ENCODE results near the gene ELP1. TPM values are rescaled to one million over a fixed set of nuclear protein-coding genes. Genes with fewer than 3 reads are reported as not detected.
A peak's percentile ranks its signal among the peaks of the same experiment; 100 is the strongest.

ELP1 gene
- total and polyA plus RNA-seq, 7 experiments from 2014 or later: 13.7 to 41.4 (median 25.1) TPM

DNA sequence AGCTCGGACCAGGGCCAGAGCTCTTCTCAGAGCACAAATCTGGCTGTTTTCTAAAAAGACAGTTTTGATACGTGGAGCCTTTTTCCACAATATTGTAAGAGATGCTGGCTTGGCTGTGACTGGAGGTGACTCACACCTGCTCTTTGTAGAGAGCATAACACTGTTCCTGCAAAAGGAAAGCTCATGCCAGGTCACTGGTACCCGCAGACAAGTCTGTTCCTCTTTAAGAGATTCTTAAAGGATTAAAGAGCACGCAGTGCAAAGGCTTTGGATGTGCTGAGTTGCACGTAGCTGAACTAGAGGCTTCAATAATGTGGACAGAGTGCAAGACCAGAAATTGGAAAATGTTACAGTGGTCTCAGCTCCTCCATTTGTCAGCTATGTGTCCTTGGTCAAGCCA lies 97.1 kb downstream of the ELP1 start:
- no peaks in the 10 kb centered on the region for H3K4me1 ChIP-seq (ENCODE audit: control insufficient read depth in 2 of 2, insufficient read depth in 2 of 2, low read length in 2 of 2)
- H3K9me3 ChIP-seq (ENCODE audit: control insufficient read depth in 2 of 3, low read length in 3 of 3): peaks cover 0 to 3% (median 0%) of the 10 kb centered on the region in 3 experiments
- ChIA-PET CTCF (no interaction called here), POLR2A (no interaction called here)
- Mint-ChIP-seq H3K9me3 (peaks cover 0 to 3% (median 0%) of the 10 kb centered on the region in 11 donors), H3K4me3 (no peak overlapping the region), H3K36me3 (peaks cover 0 to 1% (median 0%) of the 10 kb centered on the region in 5 donors), H3K27me3 (peaks cover 0 to 4% (median 0%) of the 10 kb centered on the region in 5 donors), H3K27ac (no peak overlapping the region), H3K4me1 (peaks cover 0 to 12% (median 0%) of the 10 kb centered on the region in 7 donors)
- H3K27ac ChIP-seq (ENCODE audit: low read depth, low read length): no peak overlapping the region
- H3K36me3 ChIP-seq (ENCODE audit: control insufficient read depth in 2 of 3, insufficient read depth in 3 of 3, low read length in 3 of 3): no peaks in the 10 kb centered on the region
- intact Hi-C loops (cut with micrococcal nuclease): loop anchor here in 1 of 2 donors (10.0 kb wide), 1 partner anchor 62 kb away; no protein-coding TSS in a partner anchor
- H3K27me3 ChIP-seq (ENCODE audit: control insufficient read depth in 2 of 2, insufficient read depth in 2 of 2, low read length in 2 of 2): no peaks in the 10 kb centered on the region
- ATAC-seq (no peak), DNase-seq (no peak)
- no peak overlapping the region for H3K4me3 ChIP-seq (ENCODE audit: low read length)

DNA sequence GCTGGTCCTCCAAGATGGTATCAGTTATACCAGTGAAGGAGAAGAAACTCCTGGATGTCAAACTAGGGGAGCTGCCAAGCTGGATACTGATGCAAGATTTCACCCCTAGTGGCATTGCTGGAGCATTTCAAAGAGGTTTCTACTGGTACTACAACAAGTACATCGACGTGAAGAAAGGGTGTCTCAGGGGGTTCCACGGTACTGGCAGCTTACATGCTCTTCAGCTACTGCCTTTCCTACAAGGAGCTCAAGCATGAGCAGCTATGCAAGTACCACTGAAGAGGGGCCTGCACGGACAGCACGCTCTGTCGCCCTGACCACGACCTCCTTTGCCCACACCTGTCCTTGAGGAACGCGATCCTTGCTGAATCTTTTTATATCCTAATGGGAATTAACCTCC lies 97.6 kb downstream of the ELP1 start:
- Mint-ChIP-seq H3K9me3 (peaks cover 0 to 3% (median 0%) of the 10 kb centered on the region in 11 donors), H3K4me1 (peaks cover 0 to 11% (median 0%) of the 10 kb centered on the region in 7 donors), H3K27ac (no peak overlapping the region), H3K27me3 (peaks cover 0 to 4% (median 0%) of the 10 kb centered on the region in 5 donors), H3K4me3 (no peak overlapping the region), H3K36me3 (peaks cover 0 to 1% (median 0%) of the 10 kb centered on the region in 5 donors)
- Histone ChIP-seq H3K4me3 (ENCODE audit: low read length) (no peak overlapping the region), H3K4me1 (ENCODE audit: control insufficient read depth in 2 of 2, insufficient read depth in 2 of 2, low read length in 2 of 2) (no peaks in the 10 kb centered on the region), H3K27ac (ENCODE audit: low read depth, low read length) (no peak overlapping the region), H3K36me3 (ENCODE audit: control insufficient read depth in 2 of 3, insufficient read depth in 3 of 3, low read length in 3 of 3) (no peaks in the 10 kb centered on the region), H3K27me3 (ENCODE audit: control insufficient read depth in 2 of 2, insufficient read depth in 2 of 2, low read length in 2 of 2) (no peaks in the 10 kb centered on the region), H3K9me3 (ENCODE audit: control insufficient read depth in 2 of 3, low read length in 3 of 3) (peaks cover 0 to 3% (median 0%) of the 10 kb centered on the region in 3 experiments)
- ChIA-PET CTCF (no interaction called here), POLR2A (no interaction called here)
- intact Hi-C loops (cut with micrococcal nuclease): loop anchor here in 1 of 2 donors (10.0 kb wide), 1 partner anchor 62 kb away; no protein-coding TSS in a partner anchor
- no peak for ATAC-seq
- no peak for DNase-seq

DNA sequence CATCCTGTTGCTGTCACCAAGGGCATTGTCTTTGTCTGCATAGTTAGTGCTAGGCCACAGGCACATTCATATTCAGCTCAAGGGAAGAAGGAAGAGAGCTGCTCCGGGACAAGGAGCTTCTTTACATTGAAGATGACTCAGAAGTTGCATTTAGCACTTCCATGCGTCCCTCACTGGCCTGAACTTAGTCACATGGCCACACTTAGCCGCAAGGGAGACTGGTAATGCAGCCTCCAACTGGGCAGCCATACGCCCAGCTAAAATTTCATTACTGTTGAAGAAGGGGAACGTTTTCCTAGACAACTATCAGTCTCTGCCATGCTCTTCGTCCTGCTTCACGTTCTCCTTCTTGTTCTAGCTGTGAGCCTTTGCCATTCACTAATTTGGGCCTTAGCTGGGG lies 98.1 kb downstream of the ELP1 start:
- ChIA-PET POLR2A (no interaction called here), CTCF (no interaction called here)
- ATAC-seq: peak; percentile 48
- Histone ChIP-seq H3K27ac (ENCODE audit: low read depth, low read length) (no peak overlapping the region), H3K27me3 (ENCODE audit: control insufficient read depth in 2 of 2, insufficient read depth in 2 of 2, low read length in 2 of 2) (no peaks in the 10 kb centered on the region), H3K9me3 (ENCODE audit: control insufficient read depth in 2 of 3, low read length in 3 of 3) (peaks cover 0 to 3% (median 0%) of the 10 kb centered on the region in 3 experiments), H3K4me3 (ENCODE audit: low read length) (no peak overlapping the region), H3K4me1 (ENCODE audit: control insufficient read depth in 2 of 2, insufficient read depth in 2 of 2, low read length in 2 of 2) (no peaks in the 10 kb centered on the region), H3K36me3 (ENCODE audit: control insufficient read depth in 2 of 3, insufficient read depth in 3 of 3, low read length in 3 of 3) (no peaks in the 10 kb centered on the region)
- intact Hi-C loops (cut with micrococcal nuclease): loop anchor here in 1 of 2 donors (10.0 kb wide), 1 partner anchor 61 kb away; no protein-coding TSS in a partner anchor
- H3K4me3 Mint-ChIP-seq: no peak overlapping the region
- H3K36me3 Mint-ChIP-seq: peaks cover 0 to 1% (median 0%) of the 10 kb centered on the region in 5 donors
- peaks cover 0 to 10% (median 0%) of the 10 kb centered on the region in 7 donors for H3K4me1 Mint-ChIP-seq
- H3K9me3 Mint-ChIP-seq: peaks cover 0 to 3% (median 0%) of the 10 kb centered on the region in 11 donors
- no peak for DNase-seq
- H3K27ac Mint-ChIP-seq: no peak overlapping the region
- H3K27me3 Mint-ChIP-seq: peaks cover 0 to 4% (median 0%) of the 10 kb centered on the region in 5 donors

DNA sequence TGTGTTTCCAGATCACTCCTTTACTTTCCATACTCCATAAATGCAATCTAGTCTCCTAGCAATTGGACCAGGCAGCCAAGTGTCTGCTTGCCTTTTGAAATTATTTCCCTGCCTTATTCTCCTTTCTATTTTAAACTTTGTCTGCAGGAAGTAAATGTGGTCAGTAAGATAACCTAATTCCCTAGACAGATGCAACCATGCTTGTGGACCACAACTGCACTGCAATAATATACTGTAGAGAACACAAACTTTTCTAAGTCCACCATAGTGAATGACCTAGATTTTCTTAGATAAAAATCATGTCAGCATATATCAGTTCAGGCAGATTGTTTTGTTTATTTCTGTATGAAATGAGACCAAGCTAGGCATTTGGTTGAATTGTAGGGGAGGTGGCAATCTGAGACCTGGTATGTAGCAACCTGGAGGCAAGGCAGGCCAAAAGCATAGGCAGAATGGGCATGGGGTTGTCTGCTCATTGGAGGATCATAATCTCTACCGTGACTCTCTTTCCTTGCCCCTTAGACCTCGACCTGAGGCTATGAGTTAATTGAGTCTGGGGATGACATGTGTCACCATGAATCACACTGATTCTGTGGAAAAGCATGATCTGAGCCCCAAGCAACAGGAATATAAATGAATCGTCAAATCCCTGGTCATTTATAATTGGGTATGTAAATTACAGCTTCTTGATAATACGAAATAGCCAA lies 98.8 kb downstream of the ELP1 start:
- H3K27ac ChIP-seq (ENCODE audit: low read depth, low read length): no peak overlapping the region
- H3K9me3 ChIP-seq (ENCODE audit: control insufficient read depth in 2 of 3, low read length in 3 of 3): peaks cover 0 to 3% (median 0%) of the 10 kb centered on the region in 3 experiments
- no peaks in the 10 kb centered on the region for H3K27me3 ChIP-seq (ENCODE audit: control insufficient read depth in 2 of 2, insufficient read depth in 2 of 2, low read length in 2 of 2)
- Mint-ChIP-seq H3K9me3 (peaks cover 0 to 3% (median 0%) of the 10 kb centered on the region in 11 donors), H3K36me3 (peaks cover 0 to 1% (median 0%) of the 10 kb centered on the region in 5 donors), H3K27me3 (peaks cover 0 to 5% (median 0%) of the 10 kb centered on the region in 5 donors), H3K4me3 (no peak overlapping the region), H3K4me1 (peaks cover 0 to 10% (median 0%) of the 10 kb centered on the region in 7 donors), H3K27ac (no peak overlapping the region)
- ChIA-PET CTCF (no interaction called here), POLR2A (no interaction called here)
- H3K36me3 ChIP-seq (ENCODE audit: control insufficient read depth in 2 of 3, insufficient read depth in 3 of 3, low read length in 3 of 3): no peaks in the 10 kb centered on the region
- ATAC-seq: no peak
- no peaks in the 10 kb centered on the region for H3K4me1 ChIP-seq (ENCODE audit: control insufficient read depth in 2 of 2, insufficient read depth in 2 of 2, low read length in 2 of 2)
- no peak for DNase-seq
- intact Hi-C loops (cut with micrococcal nuclease): loop anchor here in 1 of 2 donors (10.0 kb wide), 1 partner anchor 60 kb away; no protein-coding TSS in a partner anchor
- no peak overlapping the region for H3K4me3 ChIP-seq (ENCODE audit: low read length)

DNA sequence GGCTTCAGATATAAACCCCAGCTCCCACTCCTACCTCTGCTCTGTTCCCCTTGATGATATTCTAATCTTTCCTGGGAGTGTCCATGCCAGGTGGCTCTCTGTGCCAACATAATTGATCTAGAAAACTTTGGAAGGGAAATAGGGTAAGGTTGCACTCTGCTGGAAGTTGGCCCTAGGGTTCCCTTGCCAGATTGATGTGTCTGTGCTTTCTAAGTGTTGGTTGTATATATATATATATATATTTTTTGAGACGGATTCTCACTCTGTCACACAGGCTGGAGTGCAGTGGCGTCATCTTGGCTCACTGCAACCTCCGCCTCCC lies 101.8 kb downstream of the ELP1 start:
- Histone ChIP-seq H3K9me3 (ENCODE audit: control insufficient read depth in 2 of 3, low read length in 3 of 3) (no peaks in the 10 kb centered on the region), H3K4me1 (ENCODE audit: control insufficient read depth in 2 of 2, insufficient read depth in 2 of 2, low read length in 2 of 2) (no peaks in the 10 kb centered on the region), H3K27ac (ENCODE audit: low read depth, low read length) (no peak overlapping the region), H3K4me3 (ENCODE audit: low read length) (no peak overlapping the region), H3K27me3 (ENCODE audit: control insufficient read depth in 2 of 2, insufficient read depth in 2 of 2, low read length in 2 of 2) (no peaks in the 10 kb centered on the region), H3K36me3 (ENCODE audit: control insufficient read depth in 2 of 3, insufficient read depth in 3 of 3, low read length in 3 of 3) (no peaks in the 10 kb centered on the region)
- intact Hi-C loops (cut with micrococcal nuclease): loop anchor here in 1 of 2 donors (10.0 kb wide), 1 partner anchor 57 kb away; no protein-coding TSS in a partner anchor
- DNase-seq (no peak), ATAC-seq (no peak)
- no peak overlapping the region for H3K4me3 Mint-ChIP-seq
- peaks cover 0 to 10% (median 0%) of the 10 kb centered on the region in 7 donors for H3K4me1 Mint-ChIP-seq
- no peaks in the 10 kb centered on the region for H3K9me3 Mint-ChIP-seq
- peaks cover 0 to 14% (median 8%) of the 10 kb centered on the region in 5 donors for H3K27me3 Mint-ChIP-seq
- H3K36me3 Mint-ChIP-seq: no peaks in the 10 kb centered on the region
- POLR2A ChIA-PET: no interaction called here
- no peak overlapping the region for H3K27ac Mint-ChIP-seq
- CTCF ChIA-PET: no interaction called here

DNA sequence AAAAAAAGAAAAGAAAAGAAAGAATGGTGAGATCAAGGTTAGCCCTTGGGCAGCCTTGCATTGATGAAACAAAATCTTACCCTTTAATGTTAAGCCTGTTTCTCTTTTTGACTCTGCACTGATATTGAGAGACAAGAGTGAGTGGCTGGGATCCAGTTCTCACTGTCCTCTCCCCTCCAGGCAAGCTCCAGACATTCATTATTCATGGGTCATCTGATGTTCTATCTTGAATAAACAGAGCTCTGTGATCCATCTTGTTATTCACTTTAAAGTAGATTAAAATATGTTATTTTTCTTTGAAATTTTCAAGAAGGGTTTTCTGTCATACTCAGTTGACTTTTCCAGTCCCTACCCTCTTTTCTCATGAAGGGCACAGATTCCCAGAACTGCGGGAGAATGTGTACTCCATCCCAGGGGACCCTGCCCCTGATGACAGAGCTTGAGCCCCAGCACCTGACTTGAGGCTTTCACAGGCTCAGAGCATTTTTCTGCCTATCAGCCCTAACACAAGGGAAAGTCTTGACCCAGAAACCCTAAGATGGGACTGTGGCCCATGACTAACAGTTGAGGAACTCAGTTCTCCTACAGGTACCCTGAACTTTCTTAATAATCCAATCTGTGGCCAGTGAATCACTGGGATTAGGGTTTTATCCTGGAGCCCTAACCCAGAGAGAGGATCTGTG lies 102.3 kb downstream of the ELP1 start:
- Histone ChIP-seq H3K27me3 (ENCODE audit: control insufficient read depth in 2 of 2, insufficient read depth in 2 of 2, low read length in 2 of 2) (no peaks in the 10 kb centered on the region), H3K36me3 (ENCODE audit: control insufficient read depth in 2 of 3, insufficient read depth in 3 of 3, low read length in 3 of 3) (no peaks in the 10 kb centered on the region), H3K4me1 (ENCODE audit: control insufficient read depth in 2 of 2, insufficient read depth in 2 of 2, low read length in 2 of 2) (no peaks in the 10 kb centered on the region), H3K9me3 (ENCODE audit: control insufficient read depth in 2 of 3, low read length in 3 of 3) (no peaks in the 10 kb centered on the region), H3K4me3 (ENCODE audit: low read length) (no peak overlapping the region), H3K27ac (ENCODE audit: low read depth, low read length) (no peak overlapping the region)
- intact Hi-C loops (cut with micrococcal nuclease): loop anchor here in 1 of 2 donors (10.0 kb wide), 1 partner anchor 57 kb away; no protein-coding TSS in a partner anchor
- DNase-seq: no peak
- ATAC-seq: no peak
- ChIA-PET POLR2A (no interaction called here), CTCF (no interaction called here)
- H3K27me3 Mint-ChIP-seq: peaks cover 0 to 14% (median 8%) of the 10 kb centered on the region in 5 donors
- H3K27ac Mint-ChIP-seq: no peak overlapping the region
- H3K9me3 Mint-ChIP-seq: no peaks in the 10 kb centered on the region
- H3K4me1 Mint-ChIP-seq: peaks cover 0 to 10% (median 0%) of the 10 kb centered on the region in 7 donors
- H3K4me3 Mint-ChIP-seq: no peak overlapping the region
- H3K36me3 Mint-ChIP-seq: no peaks in the 10 kb centered on the region
